Midbrain (tissue), 1 donor: ENCODE measurements around the gene ODAM.
"Not testable (repeated sequence)": the region's sequence is repeated elsewhere in the genome, so short reads cannot be mapped to it uniquely, and the experiment has no call there.

ENCODE experiments used
- DNase-seq: peaks from one replicate; lab custom pipeline; 2025; lab: John Stamatoyannopoulos, UW

ODAM gene

DNA sequence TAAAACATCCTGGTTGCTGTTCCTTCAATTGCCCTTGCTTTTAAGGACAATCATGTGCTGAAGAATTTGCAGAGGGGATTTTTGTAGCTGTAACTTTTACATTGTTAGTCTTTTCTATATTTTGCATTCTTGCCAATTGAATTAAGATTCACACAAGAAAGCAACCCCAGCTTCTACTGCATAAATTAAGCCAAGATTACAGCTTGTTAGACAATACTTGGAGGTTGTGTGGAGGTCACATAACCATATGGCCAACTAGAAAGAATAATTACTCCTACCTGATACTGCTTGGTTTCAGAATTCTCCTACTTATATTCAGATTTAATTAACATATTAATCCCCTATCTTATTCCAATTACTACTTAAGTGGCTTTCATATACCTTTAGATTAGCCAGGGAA is 26.3 kb downstream of the ODAM start:
- not testable (repeated sequence) for DNase-seq

GRCh38 chr4:70225824-70226223 is 30.3 kb downstream of the ODAM start, which contains the start of gene FDCSP:
TSS of gene FDCSP (plus strand) at chr4:70226124. CDS start at chr4:70231195, 5,071 bp downstream.
- no peak for DNase-seq

- no peak for DNase-seq
These were observed 40.6 kb downstream of the ODAM start for GRCh38 chr4:70236125-70236524.

DNA sequence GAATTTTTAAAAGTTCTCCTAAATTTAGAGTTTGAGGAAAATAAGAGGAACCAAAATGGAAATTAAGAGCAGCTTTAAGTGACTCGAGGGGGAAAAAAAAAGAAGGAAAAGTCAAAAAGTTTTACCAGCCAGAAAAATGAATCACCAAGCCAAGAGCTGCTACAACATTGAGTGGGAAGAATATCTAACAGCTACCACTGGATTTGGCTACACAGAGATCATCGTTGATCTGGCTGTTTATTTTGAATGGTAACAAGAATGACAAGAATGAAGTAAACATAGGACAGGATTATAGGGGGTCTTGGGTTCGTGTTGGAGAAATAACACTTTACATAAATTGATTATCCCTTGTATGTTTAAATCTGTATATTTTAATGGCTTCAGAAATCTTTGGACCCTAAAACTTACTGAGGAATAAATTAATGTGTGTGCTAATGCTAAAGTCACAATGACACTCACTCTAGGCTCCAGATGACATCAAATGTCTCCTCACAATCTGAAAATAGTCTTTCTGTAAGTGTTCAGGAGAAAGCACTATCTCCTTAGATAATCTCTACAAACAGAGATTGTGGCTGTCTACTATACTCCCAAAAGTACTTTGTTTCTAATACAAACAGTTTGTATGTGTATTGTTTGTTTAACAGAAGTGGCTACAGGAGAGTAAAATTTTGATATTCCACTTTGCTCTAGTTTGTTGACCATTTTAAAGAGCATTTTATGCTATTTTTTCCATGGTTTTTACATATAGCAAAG is 43.8 kb downstream of the ODAM start:
- DNase-seq, result no peak

- no peak for DNase-seq
These were observed 44.5 kb downstream of the ODAM start for GRCh38 chr4:70239884-70240591.

DNA sequence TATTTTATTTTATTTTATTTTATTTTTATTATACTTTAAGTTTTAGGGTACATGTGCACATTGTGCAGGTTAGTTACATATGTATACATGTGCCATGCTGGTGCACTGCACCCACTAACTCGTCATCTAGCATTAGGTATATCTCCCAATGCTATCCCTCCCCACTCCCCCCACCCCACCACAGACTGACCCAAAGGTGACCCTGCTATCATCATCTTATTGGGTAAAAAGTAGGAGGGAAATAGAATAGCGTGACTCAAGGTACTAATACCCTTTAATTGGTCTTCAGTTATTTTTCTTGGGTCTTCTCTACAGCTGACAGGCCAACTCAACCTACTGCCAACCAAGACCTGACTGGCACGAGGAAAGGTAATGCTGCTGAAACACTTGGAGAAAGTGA is 46.8 kb downstream of the ODAM start, which contains the start of gene CSN3:
Gene CSN3, plus strand, starts transcription at position 301 of the 400 bp plus-strand sequence. CDS start 2,223 bp downstream, outside the sequence.
- DNase-seq, result not testable (repeated sequence)

DNA sequence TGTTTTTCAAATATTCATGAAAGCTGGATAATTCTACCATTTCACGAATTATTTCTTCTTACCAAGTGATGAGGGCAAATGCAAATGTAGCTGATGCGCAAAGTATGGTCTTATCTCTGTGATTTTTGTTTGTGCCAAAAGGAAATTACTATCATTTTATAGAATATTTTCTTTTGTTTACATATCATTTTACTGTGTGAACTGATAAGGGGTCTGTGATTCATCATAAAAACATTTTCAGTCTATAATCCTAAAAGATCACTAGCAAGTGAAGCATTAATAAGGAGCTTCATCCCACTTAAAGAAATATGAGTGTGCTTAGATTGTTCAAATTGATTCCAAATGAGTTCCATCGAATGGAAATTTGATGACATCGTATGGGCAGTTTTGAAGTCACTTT is 47.6 kb downstream of the ODAM start:
- no peak for DNase-seq

- DNase-seq, result no peak
These were observed 55.9 kb downstream of the ODAM start for GRCh38 chr4:70251250-70251944.

DNA sequence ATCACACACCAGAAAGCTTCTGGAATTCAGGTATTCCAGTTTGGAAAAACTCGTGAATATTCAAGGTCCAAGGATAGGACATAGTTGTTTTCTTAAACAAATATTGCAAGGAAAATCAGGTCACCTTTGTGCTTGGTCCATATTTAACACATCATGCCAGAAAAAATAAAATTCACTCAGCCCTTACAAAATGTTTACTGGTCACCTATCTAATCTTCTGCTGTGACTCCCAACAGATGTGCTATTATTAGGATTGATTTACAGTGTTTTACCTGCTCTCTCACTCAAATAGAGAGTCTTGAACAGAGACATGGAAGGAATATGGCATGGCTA is 56.4 kb downstream of the ODAM start:
- no peak for DNase-seq
